ENCODE measurements around the gene ATP5ME.
"Not testable (repeated sequence)": the region's sequence is repeated elsewhere in the genome, so short reads cannot be mapped to it uniquely, and the experiment has no call there.

ATP5ME gene

DNA sequence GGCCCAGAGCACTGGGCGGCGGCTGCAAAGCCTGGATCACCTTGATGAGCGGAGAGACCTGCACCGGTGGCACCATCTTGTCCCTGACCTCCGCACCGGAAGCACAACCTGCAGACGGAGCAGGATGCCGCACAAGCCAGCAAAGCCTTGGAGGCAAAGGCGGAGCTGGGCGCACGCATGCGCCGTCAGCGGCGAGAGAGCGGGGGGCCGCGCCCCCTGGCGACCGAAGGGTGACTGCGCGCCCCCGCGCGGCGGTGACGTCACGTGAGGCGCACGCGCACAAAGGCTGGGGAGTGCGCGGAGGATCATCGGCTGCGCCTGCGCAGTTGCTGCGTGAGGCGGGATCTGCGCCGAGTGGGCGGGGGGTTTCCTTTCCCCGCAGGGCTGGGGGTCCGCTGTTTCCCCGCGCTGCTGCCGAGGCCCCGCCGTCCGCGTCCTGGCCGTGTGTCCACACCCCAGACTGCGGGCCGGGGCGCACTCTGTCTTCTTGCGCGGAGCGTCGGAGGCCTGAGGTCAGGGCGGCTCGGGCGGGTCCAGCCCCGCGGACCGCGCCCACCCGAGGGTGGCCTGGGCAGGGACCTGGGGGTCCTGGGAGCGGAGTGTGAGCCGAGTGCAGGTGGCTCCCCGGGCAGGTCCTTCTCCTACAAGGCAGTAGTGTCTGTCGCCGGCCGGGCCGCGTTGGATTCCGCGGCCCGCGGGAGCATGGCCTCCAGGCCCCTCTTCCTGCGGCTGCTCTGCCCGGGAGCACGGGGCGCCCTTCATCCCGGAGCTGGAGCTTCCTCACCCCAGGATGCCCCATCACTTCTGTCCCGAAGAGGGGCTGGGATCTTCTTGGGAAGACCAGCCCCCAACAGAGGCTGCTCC lies at the start of gene ATP5ME, which contains the start of gene MYL5:
ATP5ME (minus strand) TSS at position 105 of the 864 bp plus-strand sequence; CDS start at position 76, 29 bp downstream.
MYL5 (plus strand) TSS at position 371 of the 864 bp plus-strand sequence. CDS start 3,485 bp downstream, outside the sequence.
- FAIRE-seq (peak; percentile 99), DNase-seq (ENCODE audit: insufficient read length, low spot score) (peak; percentile 99)

DNA sequence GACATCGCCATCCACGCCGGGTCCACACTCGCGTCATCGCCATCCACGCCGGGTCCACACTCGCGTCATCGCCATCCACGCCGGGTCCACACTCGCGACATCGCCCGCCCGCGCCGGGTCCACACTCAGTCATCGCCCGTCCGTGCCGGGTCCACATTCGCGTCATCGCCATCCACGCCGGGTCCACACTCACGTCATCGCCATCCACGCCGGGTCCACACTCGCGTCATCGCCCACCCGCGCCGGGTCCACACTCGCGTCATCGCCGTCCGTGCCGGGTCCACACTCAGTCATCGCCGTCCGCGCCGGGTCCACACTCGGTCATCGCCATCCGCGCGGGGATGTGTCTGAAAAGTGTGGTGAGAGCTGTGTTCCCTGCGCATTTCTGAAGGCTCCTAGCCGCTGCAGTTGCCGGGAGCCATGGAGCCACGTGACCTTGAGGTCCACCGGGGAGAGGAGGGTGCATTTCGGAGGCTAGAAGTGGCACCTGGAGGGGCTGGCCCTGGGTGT lies 48.8 kb upstream of the ATP5ME start:
- DNase-seq (ENCODE audit: insufficient read length, low spot score): no peak
- no peak for FAIRE-seq

DNA sequence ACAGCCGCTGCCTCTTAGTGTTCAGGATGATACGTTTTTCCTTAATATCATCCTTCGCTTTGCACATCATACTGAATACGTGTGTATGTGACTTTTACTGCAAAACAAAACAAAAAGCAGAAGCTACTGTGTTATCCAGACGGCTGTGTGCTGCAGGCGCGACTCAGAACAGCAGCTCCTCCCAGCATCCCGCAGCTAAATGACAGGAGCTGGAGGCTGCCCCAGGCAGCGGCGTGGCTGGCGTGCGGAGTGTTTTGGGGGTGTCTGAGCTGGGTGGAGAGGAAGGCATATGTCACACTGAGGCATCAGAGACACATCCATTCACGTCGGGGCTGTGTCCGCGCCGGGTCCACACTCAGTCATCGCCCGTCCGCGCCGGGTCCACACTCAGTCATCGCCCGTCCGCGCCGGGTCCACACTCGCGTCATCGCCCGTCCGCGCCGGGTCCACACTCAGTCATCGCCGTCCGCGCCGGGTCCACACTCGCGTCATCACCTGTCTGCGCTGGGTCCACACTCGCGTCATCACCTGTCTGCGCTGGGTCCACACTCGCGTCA lies 48.2 kb upstream of the ATP5ME start:
- DNase-seq (ENCODE audit: insufficient read length, low spot score) (no peak), FAIRE-seq (peak; percentile 42)

DNA sequence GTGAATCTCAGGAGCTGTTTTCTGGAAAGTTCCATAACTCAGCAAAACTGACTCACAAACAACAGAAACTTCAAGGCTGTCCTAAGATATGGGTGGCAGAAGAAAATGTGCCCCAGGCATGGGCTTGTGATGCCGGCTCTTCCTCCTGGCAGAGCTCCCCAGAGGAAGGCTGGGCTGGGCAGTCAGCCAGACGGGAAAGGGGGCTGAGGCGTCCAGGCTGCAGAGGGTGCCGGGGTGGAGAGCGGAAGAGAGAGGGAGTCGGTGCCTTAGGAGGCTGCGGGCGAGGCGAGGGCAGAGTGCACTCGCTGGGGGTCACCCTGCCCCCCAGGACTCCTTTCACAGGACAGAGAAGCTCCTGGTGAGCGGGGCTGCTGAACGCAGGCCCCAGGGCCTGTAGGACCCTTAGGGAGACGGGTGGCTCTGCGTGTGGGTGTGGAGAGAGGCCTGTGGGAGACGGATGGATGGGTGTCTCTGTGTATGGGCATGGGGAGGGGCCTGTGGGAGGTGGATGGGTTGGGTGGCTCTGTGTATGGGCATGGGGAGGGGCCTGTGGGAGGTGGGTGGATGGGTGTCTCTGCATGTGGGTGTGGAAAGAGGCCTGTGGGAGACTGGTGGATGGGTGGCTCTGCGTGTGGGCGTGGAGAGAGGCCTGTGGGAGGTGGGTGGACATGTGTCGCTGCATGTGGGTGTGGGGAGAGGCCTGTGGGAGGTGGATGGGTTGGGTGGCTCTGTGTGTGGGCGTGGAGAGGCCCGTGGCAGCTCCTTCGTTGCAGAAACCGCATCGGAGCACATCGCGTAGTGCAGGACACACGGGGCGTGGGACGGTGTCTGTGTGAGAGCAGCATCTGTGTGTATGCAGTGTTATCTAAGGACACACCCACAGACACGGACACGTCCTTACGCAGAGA lies 47.4 kb upstream of the ATP5ME start:
- DNase-seq (ENCODE audit: insufficient read length, low spot score): no peak
- no peak for FAIRE-seq

- FAIRE-seq: no peak
- no peak for DNase-seq (ENCODE audit: insufficient read length, low spot score)
Measured at GRCh38 chr4:720111-720860, 46.2 kb upstream of the ATP5ME start.

DNA sequence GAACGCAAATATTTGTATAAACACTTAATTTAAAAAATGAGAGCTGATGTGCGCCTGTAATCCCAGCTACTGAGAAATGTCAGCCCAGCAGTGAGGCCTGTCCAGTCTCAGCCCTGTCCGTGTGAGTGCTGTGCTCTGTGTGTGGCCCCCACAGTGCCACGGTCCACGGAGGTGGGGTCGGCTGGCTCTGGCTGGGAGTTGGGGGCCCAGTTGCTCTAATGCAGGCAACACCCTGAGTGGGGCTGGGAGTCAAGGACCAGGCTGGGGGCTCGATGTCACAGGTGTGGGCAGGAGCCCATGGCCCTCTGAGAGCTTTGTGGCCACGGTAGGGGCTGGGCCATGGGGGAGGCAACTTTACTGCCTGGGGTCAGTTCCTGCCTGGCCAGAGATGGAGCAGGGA lies 44.4 kb upstream of the ATP5ME start:
- no peak for DNase-seq (ENCODE audit: insufficient read length, low spot score)
- no peak for FAIRE-seq

GRCh38 chr4:717601-718320 lies 43.7 kb upstream of the ATP5ME start:
- DNase-seq (ENCODE audit: insufficient read length, low spot score): no peak
- no peak for FAIRE-seq

- DNase-seq (ENCODE audit: insufficient read length, low spot score): no peak
- FAIRE-seq: no peak
Measured at GRCh38 chr4:714087-714486, 40.0 kb upstream of the ATP5ME start.

DNA sequence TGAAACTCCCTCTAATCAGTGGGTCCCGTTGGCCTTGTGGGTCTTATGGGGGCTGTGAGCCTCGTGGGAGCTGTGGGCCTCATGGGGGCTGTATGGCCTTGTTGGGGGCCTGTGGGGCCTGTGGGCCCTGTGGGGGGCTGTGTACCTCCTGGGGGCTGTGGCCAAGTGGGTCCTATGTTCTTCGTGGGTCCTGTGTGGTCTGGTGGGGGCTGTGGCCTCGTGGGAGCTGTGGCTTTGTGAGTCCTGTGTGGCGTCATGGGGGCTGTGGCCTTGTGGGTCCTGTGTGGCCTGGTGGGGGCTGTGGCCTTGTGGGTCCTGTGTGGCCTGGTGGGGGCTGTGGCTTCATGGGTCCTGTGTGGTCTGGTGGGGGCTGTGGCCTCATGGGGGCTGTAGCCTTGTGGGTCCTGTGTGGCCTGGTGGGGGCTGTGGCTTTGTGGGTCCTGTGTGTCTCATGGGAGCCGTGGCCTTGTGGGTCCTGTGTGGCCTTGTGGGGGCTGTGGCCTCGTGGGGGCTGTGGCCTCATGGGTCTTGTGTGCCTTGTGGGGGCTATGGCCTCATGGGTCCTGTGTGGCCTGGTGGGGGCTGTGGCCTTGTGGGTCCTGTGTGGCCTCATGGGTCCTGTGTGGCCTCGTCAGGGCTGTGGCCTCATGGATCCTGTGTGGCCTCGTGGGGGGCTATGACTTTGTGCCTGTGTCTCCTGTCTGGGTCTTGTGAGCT lies 39.0 kb upstream of the ATP5ME start:
- FAIRE-seq (no peak), DNase-seq (ENCODE audit: insufficient read length, low spot score) (no peak)

- no peak for DNase-seq (ENCODE audit: insufficient read length, low spot score)
- no peak for FAIRE-seq
Measured at GRCh38 chr4:712093-712492, 38.0 kb upstream of the ATP5ME start.

GRCh38 chr4:710916-711315 lies 36.8 kb upstream of the ATP5ME start:
- no peak for FAIRE-seq

DNA sequence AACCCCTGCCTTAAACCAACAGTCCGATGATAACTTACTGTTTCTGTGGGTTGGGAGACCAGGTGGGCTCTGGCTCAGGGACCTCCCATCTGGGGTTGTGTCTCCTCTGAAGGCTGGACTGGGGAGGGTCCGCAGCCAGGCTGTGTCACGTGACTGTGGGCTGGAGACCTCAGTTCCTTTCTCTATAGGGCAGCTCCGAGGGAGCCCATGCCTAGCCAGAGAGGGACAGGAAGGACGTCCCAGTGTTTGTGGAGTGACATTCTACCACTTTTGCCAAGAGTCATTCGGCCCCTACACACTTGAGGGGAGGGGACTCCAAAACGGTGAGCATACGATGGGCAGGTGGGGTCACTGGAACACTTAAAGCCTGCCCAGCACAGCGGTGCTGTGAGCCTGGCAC lies 36.0 kb upstream of the ATP5ME start:
- DNase-seq (ENCODE audit: insufficient read length, low spot score): no peak
- no peak for FAIRE-seq

More at GRCh38 chr4:710916-711315, 36.8 kb upstream of the ATP5ME start:
- DNase-seq (ENCODE audit: insufficient read length, low spot score): no peak

GRCh38 chr4:709348-709747 lies 35.3 kb upstream of the ATP5ME start:
- FAIRE-seq (no peak), DNase-seq (ENCODE audit: insufficient read length, low spot score) (no peak)

- DNase-seq (ENCODE audit: insufficient read length, low spot score) (no peak), FAIRE-seq (no peak)
Measured at GRCh38 chr4:708631-708933, 34.5 kb upstream of the ATP5ME start.

DNA sequence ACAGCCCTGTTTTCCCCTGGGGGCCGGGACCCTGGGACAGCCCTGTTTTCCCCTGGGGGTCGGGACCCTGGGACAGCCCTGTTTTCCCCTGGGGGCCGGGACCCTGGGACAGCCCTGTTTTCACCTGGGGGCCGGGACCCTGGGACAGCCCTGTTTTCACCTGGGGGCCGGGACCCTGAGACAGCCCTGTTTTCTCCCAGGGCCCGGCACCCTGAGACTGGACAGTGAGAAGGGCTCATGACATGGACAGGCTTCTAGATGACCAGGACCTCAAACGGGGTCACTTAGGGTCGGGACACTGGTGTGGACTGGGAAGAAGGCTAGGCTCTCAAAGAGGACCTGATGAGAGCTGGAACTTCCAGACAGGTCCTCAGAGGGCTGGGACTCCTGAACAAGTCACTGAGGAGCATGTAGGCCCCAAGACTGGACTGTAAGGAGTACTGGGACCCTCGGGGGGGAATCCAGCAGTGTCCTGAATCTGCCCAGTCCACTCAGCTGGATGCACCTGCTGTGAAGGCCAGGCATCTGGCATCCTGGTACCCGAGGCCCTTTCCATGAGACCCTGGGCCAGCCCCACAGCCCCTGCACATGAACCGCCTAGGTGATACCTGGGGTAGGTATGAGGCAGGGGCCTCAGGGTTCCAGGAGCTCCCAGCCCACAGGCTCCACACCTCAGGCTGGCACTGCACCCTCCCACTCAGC lies 34.0 kb upstream of the ATP5ME start:
- DNase-seq (ENCODE audit: insufficient read length, low spot score) (no peak), FAIRE-seq (no peak)

DNA sequence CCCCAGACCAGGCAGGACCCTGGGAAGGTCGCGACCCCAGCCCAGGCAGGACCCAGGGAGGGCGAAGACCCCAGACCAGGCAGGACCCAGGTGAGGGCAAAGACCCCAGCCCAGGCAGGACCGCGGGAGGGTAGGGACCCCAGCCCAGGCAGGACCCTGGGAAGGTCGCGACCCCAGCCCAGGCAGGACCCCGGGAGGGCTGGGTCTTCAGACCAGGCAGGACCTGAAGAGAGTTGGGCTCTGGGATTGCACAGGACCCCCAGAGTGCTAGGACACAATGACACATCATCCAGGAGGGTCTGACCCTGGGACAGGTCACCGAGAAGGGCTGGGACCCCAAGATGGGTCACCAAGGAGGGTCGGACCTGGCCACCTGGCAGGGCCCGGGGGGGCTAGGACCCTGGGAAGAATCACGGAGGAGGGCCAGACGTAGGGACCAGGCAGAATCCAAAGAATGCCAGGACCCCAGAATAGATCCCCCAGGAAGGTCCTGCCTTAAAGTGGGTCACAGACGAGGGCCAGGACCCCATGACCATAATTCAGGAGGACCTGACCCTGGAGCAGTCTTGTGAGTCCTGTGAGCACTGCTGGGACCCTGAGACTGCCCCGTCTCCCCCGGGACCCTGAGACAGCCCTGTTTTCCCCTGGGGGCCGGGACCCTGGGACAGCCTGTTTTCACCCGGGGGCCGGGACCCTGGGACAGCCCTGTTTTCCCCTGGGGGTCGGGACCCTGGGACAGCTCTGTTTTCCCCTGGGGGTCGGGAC lies 32.9 kb upstream of the ATP5ME start:
- FAIRE-seq: no peak
- DNase-seq (ENCODE audit: insufficient read length, low spot score): no peak

DNA sequence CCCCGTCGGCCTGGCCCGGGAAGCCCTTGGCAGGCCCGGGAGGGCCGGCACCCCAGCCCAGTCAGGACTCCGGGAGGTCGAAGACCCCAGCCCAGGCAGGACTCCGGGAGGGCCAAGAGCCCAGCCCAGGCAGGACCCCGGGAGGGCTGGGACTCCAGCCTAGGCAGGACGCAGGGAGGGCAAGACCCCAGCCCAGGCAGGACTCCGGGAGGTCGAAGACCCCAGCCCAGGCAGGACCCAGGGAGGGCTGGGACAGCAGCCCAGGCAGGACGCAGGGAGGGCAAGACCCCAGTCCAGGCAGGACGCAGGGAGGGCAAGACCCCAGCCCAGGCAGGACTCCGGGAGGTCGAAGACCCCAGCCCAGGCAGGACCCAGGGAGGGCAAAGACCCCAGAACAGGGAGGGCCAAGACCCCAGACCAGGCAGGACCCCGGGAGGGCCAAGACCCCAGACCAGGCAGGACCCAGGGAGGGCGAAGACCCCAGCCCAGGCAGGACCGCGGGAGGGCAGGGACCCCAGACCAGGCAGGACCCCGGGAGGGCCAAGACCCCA lies 32.1 kb upstream of the ATP5ME start:
- not testable (repeated sequence) for FAIRE-seq; DNase-seq (ENCODE audit: insufficient read length, low spot score)

Data from HTR-8/SVneo (cell line).